Mononuclear cell (primary cell): ENCODE data around the gene EPS15. TPM values are rescaled to one million over a fixed set of nuclear protein-coding genes. Genes with fewer than 3 reads are reported as not detected.
A peak's percentile ranks its signal among the peaks of the same experiment; 100 is the strongest.

ENCODE experiments used
- H3K27me3 ChIP-seq: 2 replicates; pipeline ENCODE4 v1.6.0; 2011; ENCODE audit warnings: low read length, control low read depth; ENCODE audit not compliant: insufficient read depth
- H3K4me1 ChIP-seq: 2 replicates; pipeline ENCODE4 v1.5.1; 2011; ENCODE audit warnings: mild to moderate bottlenecking, low read length, control low read depth; ENCODE audit not compliant: insufficient read depth
- H3K4me3 ChIP-seq: 2 replicates; pipeline ENCODE4 v1.5.1; 2011; ENCODE audit warnings: mild to moderate bottlenecking, low read length, moderate library complexity
- H3K9me3 ChIP-seq: 2 replicates; pipeline ENCODE4 v1.5.1; 2011; ENCODE audit warnings: low read depth, mild to moderate bottlenecking, control low read depth, low read length
- total RNA-seq: library from RNA; depleted of rRNA; stranded (reverse); fragments of >200 nt; gene quantifications from one replicate; pipeline ENCODE4 v1.2.3, GENCODE V29; 2012

The EPS15 gene
- total RNA-seq, 1 donor: 98.6 TPM

GRCh38 chr1:51526248-51526647, 7.2 kb upstream of the EPS15 start:
- Histone ChIP-seq H3K4me1 (no peaks in the 10 kb centered on the region), H3K9me3 (no peaks in the 10 kb centered on the region), H3K4me3 (no peak overlapping the region), H3K27me3 (no peaks in the 10 kb centered on the region)

- H3K9me3 ChIP-seq: no peaks in the 10 kb centered on the region
- H3K4me1 ChIP-seq: peaks cover 4% of the 10 kb centered on the region
- H3K4me3 ChIP-seq: no peak overlapping the region
- no peaks in the 10 kb centered on the region for H3K27me3 ChIP-seq
These were observed 6.2 kb upstream of the EPS15 start for GRCh38 chr1:51525295-51525694.

DNA sequence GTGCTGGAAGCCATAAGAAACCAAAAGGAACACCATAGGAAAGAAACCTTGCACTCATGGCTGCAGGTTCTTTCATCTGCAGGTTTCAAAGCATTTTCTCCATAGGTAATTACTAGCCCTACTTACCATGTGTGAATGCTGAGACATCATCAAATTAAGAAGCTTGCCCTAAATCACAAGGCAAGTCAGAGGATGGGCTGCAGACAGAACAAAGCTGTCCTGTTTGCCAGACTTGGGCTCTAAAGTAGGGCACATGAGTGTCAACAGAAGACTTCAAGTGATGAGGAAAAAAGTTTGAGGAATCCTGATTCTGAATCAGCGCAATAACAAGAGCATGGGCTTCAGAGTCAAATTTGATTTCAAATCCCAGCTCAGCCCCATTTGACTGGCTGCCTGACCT, 5.8 kb upstream of the EPS15 start:
- no peak overlapping the region for H3K4me3 ChIP-seq
- no peaks in the 10 kb centered on the region for H3K27me3 ChIP-seq
- H3K4me1 ChIP-seq: peaks cover 9% of the 10 kb centered on the region
- H3K9me3 ChIP-seq: no peaks in the 10 kb centered on the region

- no peaks in the 10 kb centered on the region for H3K27me3 ChIP-seq
- H3K9me3 ChIP-seq: no peaks in the 10 kb centered on the region
These were observed 4.9 kb upstream of the EPS15 start for GRCh38 chr1:51523931-51524330.

GRCh38 chr1:51520700-51521248, 1.7 kb upstream of the EPS15 start:
- peaks cover 31% of the 10 kb centered on the region for H3K4me1 ChIP-seq
- no peaks in the 10 kb centered on the region for H3K27me3 ChIP-seq
- no peak overlapping the region for H3K4me3 ChIP-seq
- H3K9me3 ChIP-seq: no peaks in the 10 kb centered on the region

More at GRCh38 chr1:51523931-51524330, 4.9 kb upstream of the EPS15 start:
- Histone ChIP-seq H3K4me3 (no peak overlapping the region), H3K4me1 (peaks cover 11% of the 10 kb centered on the region)

- Histone ChIP-seq H3K9me3 (no peaks in the 10 kb centered on the region), H3K27me3 (no peaks in the 10 kb centered on the region), H3K4me3 (no peak overlapping the region), H3K4me1 (peaks cover 37% of the 10 kb centered on the region)
These were observed 1.0 kb upstream of the EPS15 start for GRCh38 chr1:51519865-51520699.

GRCh38 chr1:51518586-51519047, 449 bp downstream of the EPS15 start:
- Histone ChIP-seq H3K9me3 (no peaks in the 10 kb centered on the region), H3K4me1 (peaks cover 37% of the 10 kb centered on the region), H3K27me3 (no peaks in the 10 kb centered on the region), H3K4me3 (peak overlapping the region; percentile 73)

GRCh38 chr1:51518033-51518585, 957 bp downstream of the EPS15 start:
- Histone ChIP-seq H3K4me1 (peaks cover 37% of the 10 kb centered on the region), H3K9me3 (no peaks in the 10 kb centered on the region), H3K27me3 (no peaks in the 10 kb centered on the region), H3K4me3 (peak overlapping the region; percentile 73)

DNA sequence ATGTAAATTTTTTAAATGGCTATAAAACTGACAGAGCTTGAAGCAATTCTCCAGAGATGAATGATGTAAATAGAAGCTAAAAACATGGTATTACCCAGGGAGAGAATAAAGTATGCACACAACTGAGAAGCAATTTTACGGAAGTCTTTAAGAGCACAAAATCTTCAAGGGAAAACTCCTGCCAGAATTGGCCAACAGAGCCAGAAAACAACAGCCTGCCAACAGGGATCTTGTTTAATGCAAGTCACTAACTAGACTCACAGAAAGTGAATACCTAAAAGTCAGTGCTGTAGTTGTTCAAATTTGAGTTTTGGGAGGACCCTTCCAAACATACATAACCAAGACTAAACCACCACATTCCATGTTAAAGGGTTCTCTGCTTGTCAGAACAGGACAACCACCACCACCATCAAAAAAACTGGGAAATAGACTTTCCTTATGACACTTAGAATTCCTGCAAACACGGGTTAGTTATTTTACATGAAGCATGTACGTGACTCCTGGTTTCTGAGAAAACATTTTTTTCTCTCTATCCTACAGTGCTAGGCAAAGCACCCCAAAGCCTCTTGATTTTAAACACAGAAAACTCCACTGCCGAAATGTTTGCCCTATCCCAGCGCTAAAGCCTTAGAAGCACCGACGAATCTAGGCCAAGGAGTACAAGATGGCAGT, 1.6 kb downstream of the EPS15 start:
- H3K9me3 ChIP-seq: no peaks in the 10 kb centered on the region
- peak overlapping the region; percentile 73 for H3K4me3 ChIP-seq
- peaks cover 41% of the 10 kb centered on the region for H3K4me1 ChIP-seq
- H3K27me3 ChIP-seq: no peaks in the 10 kb centered on the region

GRCh38 chr1:51516649-51517158, 2.4 kb downstream of the EPS15 start:
- no peaks in the 10 kb centered on the region for H3K27me3 ChIP-seq
- peaks cover 46% of the 10 kb centered on the region for H3K4me1 ChIP-seq
- H3K4me3 ChIP-seq: no peak overlapping the region
- H3K9me3 ChIP-seq: no peaks in the 10 kb centered on the region

- Histone ChIP-seq H3K4me1 (peaks cover 46% of the 10 kb centered on the region), H3K4me3 (no peak overlapping the region), H3K9me3 (no peaks in the 10 kb centered on the region), H3K27me3 (no peaks in the 10 kb centered on the region)
These were observed 3.0 kb downstream of the EPS15 start for GRCh38 chr1:51515982-51516648.

DNA sequence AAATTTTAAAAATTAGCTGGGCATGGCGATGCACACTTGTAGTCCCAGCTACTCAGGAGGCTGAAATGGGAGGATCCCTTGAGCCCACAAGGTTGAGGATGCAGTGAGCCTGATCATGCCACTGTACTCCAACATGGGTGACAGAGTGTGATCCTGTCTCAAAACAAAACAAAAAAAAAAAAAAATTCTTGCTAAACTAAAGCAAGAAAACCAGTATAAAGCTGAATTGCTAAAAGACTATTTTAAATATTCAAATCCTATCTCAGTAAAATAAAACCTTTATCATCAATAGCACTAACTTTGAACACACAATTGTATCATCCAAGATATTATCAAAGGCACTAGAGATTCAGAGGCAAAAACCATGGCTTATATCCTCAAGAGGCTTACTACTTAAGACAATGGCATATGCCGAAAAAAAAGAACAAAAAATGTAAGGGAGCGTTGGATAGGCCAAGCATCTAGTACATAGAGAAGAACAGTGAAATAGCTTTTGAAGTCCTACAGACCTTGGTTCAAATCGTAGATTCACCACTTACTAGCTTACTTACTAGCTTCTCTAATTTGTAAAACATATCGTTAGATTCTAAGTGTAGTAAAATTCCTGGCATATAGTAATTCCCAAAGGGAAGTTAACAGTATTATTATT, 3.6 kb downstream of the EPS15 start:
- Histone ChIP-seq H3K27me3 (no peaks in the 10 kb centered on the region), H3K9me3 (no peaks in the 10 kb centered on the region), H3K4me1 (peaks cover 43% of the 10 kb centered on the region), H3K4me3 (no peak overlapping the region)

- Histone ChIP-seq H3K4me3 (no peak overlapping the region), H3K27me3 (no peaks in the 10 kb centered on the region), H3K9me3 (no peaks in the 10 kb centered on the region), H3K4me1 (peaks cover 36% of the 10 kb centered on the region)
These were observed 4.3 kb downstream of the EPS15 start for GRCh38 chr1:51514733-51515132.

DNA sequence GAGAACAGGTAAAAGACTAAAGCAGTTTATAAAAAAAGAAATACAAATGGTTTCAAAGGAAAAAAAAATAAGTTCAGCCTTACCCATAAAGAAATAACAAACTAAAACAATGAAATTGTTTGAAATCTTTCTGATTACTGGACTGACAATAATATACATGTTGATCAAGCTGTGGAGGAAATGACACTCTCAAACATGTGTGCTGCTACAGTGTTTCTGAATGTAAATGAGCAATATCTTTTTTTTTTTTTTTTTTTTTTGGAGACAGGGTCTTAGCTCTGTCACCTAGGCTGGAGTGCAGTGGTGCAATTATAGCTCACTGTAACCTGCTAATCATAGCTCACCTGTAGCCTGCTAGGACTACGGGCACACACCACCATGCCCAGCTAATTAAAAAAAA, 6.5 kb downstream of the EPS15 start:
- no peaks in the 10 kb centered on the region for H3K9me3 ChIP-seq
- H3K4me3 ChIP-seq: no peak overlapping the region
- no peaks in the 10 kb centered on the region for H3K27me3 ChIP-seq
- peaks cover 30% of the 10 kb centered on the region for H3K4me1 ChIP-seq
